ENCODE data around the gene GOLGA1.

DNA sequence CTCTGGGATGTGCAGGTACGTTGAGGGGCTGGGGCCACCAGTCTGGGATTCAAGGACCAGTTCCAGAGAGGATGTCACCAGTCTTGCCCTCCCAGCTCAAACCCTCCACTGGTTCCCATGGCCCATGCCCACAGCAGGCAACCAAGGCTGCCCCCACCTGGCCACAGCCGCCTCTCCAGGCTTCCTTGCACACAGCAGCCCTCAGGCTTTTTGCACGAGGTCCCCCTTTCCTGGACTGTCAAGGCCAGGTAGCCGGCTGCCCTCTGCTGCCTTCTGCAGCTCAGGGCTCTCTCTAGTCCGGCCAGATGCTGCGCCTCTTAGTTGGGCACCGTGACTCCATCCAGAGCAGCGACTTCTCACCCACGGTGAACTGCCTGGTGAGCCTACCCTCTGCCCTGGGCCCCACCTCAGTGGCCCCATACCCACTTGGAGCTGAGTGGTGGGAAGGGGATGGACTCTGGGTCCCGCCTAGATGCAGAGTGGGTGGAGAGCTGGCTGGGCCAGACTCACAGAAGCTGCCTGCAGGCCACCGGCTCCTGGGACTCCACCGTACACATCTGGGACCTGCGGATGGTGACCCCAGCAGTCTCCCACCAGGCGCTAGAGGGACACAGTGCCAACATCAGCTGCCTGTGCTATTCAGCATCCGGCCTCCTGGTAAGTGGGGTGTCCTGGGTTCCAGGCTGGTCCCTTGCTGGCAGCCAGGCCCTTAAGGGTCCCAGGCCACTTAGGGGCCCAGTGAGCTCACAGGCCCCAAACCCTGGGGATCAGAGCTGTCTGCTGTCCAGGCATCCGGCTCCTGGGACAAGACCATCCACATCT, 84.7 kb downstream of the GOLGA1 start:
- TF ChIP-seq CTCF (IDR thresholded peaks at IDR 0.05) (peak; percentile 8 to 25 (median 13)), EP300 (IDR thresholded peaks at IDR 0.05) (no peak)
